ENCODE results near the gene DLGAP1.

DNA sequence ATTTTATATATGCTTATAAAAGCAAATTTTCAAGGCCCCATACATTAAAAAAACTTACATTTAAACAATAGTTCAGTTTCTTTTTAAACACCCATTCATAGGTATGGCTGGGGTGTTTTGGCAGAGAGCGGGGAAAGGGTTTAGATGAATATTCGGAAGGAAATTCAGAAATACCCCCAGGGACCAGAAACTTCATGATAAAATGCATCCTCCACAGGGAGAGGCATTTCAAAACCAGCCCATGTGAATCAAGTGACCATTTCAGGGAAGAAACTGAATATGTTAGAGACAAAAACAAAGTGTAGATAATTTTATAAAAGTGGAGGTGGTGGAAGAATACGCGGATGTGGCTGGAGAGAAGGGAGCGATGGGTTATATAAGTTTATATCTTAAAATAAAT lies 678.0 kb downstream of the DLGAP1 start:
- TF ChIP-seq, protein P1, sequence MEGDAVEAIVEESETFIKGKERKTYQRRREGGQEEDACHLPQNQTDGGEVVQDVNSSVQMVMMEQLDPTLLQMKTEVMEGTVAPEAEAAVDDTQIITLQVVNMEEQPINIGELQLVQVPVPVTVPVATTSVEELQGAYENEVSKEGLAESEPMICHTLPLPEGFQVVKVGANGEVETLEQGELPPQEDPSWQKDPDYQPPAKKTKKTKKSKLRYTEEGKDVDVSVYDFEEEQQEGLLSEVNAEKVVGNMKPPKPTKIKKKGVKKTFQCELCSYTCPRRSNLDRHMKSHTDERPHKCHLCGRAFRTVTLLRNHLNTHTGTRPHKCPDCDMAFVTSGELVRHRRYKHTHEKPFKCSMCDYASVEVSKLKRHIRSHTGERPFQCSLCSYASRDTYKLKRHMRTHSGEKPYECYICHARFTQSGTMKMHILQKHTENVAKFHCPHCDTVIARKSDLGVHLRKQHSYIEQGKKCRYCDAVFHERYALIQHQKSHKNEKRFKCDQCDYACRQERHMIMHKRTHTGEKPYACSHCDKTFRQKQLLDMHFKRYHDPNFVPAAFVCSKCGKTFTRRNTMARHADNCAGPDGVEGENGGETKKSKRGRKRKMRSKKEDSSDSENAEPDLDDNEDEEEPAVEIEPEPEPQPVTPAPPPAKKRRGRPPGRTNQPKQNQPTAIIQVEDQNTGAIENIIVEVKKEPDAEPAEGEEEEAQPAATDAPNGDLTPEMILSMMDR (IDR thresholded peaks at IDR 0.05; ENCODE audit: low read depth, low read length, missing input control): no peak
- no peak for TF ChIP-seq GABPA (IDR thresholded peaks at IDR 0.05 in 1 of 2, conservative IDR thresholded peaks at IDR 0.05 in 1 of 2)
- TF ChIP-seq, protein P2, sequence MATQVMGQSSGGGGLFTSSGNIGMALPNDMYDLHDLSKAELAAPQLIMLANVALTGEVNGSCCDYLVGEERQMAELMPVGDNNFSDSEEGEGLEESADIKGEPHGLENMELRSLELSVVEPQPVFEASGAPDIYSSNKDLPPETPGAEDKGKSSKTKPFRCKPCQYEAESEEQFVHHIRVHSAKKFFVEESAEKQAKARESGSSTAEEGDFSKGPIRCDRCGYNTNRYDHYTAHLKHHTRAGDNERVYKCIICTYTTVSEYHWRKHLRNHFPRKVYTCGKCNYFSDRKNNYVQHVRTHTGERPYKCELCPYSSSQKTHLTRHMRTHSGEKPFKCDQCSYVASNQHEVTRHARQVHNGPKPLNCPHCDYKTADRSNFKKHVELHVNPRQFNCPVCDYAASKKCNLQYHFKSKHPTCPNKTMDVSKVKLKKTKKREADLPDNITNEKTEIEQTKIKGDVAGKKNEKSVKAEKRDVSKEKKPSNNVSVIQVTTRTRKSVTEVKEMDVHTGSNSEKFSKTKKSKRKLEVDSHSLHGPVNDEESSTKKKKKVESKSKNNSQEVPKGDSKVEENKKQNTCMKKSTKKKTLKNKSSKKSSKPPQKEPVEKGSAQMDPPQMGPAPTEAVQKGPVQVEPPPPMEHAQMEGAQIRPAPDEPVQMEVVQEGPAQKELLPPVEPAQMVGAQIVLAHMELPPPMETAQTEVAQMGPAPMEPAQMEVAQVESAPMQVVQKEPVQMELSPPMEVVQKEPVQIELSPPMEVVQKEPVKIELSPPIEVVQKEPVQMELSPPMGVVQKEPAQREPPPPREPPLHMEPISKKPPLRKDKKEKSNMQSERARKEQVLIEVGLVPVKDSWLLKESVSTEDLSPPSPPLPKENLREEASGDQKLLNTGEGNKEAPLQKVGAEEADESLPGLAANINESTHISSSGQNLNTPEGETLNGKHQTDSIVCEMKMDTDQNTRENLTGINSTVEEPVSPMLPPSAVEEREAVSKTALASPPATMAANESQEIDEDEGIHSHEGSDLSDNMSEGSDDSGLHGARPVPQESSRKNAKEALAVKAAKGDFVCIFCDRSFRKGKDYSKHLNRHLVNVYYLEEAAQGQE (IDR thresholded peaks at IDR 0.05): no peak
- TF ChIP-seq JUND (IDR thresholded peaks at IDR 0.05): no peak
- no peak for TF ChIP-seq SP1 (IDR thresholded peaks at IDR 0.05)
- TF ChIP-seq TAF1 (conservative IDR thresholded peaks at IDR 0.05): no peak
- TF ChIP-seq, protein P3, sequence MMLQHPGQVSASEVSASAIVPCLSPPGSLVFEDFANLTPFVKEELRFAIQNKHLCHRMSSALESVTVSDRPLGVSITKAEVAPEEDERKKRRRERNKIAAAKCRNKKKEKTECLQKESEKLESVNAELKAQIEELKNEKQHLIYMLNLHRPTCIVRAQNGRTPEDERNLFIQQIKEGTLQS (IDR thresholded peaks at IDR 0.05): no peak
- TF ChIP-seq HNF4A (conservative IDR thresholded peaks at IDR 0.05): no peak
- TF ChIP-seq RXRA (IDR thresholded peaks at IDR 0.05): no peak
- TF ChIP-seq FOXA1 (IDR thresholded peaks at IDR 0.05): no peak
- TF ChIP-seq, protein P4, sequence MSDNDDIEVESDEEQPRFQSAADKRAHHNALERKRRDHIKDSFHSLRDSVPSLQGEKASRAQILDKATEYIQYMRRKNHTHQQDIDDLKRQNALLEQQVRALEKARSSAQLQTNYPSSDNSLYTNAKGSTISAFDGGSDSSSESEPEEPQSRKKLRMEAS (IDR thresholded peaks at IDR 0.05): no peak
- no peak for TF ChIP-seq RAD21 (IDR thresholded peaks at IDR 0.05)
- no peak for TF ChIP-seq NR2F2 (IDR thresholded peaks at IDR 0.05)
- no peak for TF ChIP-seq YY1 (IDR thresholded peaks at IDR 0.05)

Measured in liver (tissue), 3 donors.